ENCODE measurements around the gene MYLIP.

Gene MYLIP

GRCh38 chr6:16128759-16129622 lies at the start of gene MYLIP:
TSS of gene MYLIP (plus strand) at chr6:16129086. CDS start at chr6:16129323, 237 bp downstream.
- TF ChIP-seq EZH2phosphoT487 (IDR thresholded peaks at IDR 0.05; ENCODE audit: borderline replicate concordance) (no peak), CTCF (conservative IDR thresholded peaks at IDR 0.05; ENCODE audit: low read length) (peak; percentile 71)
- H3K27me3 ChIP-seq (ENCODE audit: insufficient read depth, low read length, poor library complexity, severe bottlenecking) = no peaks in the 10 kb centered on the region
- no peaks in the 10 kb centered on the region for H3K9me3 ChIP-seq (ENCODE audit: insufficient read depth, low read depth, low read length)
- no peaks in the 10 kb centered on the region for H3K9me2 ChIP-seq (replicated peaks; ENCODE audit: low read depth, low read length)
- H3K4me2 ChIP-seq (ENCODE audit: low read depth, low read length, poor library complexity, severe bottlenecking) = peak within 1 kb of the TSS; percentile 94
- peaks cover 45% of the 10 kb centered on the region for H4K20me1 ChIP-seq (ENCODE audit: insufficient read depth, low read length, poor library complexity, severe bottlenecking)
- 0 out of 2 replicates have a peak, but pooled peaks cover 5% of the 10 kb centered on the region for H3F3A ChIP-seq (ENCODE audit: low read depth)
- peak within 1 kb of the TSS; percentile 88 for H3K4me3 ChIP-seq (ENCODE audit: low read length, poor library complexity, severe bottlenecking)
- H3K4me1 ChIP-seq (ENCODE audit: insufficient read depth, low read length, poor library complexity, severe bottlenecking) = peaks cover 38% of the 10 kb centered on the region
- peaks cover 51% of the 10 kb centered on the region for H3K79me2 ChIP-seq (ENCODE audit: insufficient read depth, low read length)
- peak within 1 kb of the TSS; percentile 93 for H3K9ac ChIP-seq (ENCODE audit: low read depth, low read length, poor library complexity, severe bottlenecking)
- peak within 1 kb of the TSS; percentile 57 for H2AFZ ChIP-seq (ENCODE audit: low read length)
- H3K36me3 ChIP-seq (ENCODE audit: insufficient read depth, low read length) = no peaks in the 10 kb centered on the region

GRCh38 chr6:16079354-16079753 lies 49.5 kb upstream of the MYLIP start:
- H3K36me3 ChIP-seq (ENCODE audit: insufficient read depth, low read length) = no peaks in the 10 kb centered on the region
- H3K4me1 ChIP-seq (ENCODE audit: insufficient read depth, low read length, poor library complexity, severe bottlenecking) = no peaks in the 10 kb centered on the region
- H2AFZ ChIP-seq (ENCODE audit: low read length) = no peak overlapping the region
- H3K4me3 ChIP-seq (ENCODE audit: low read length, poor library complexity, severe bottlenecking) = no peak overlapping the region
- no peaks in the 10 kb centered on the region for H3F3A ChIP-seq (ENCODE audit: low read depth)
- no peak for TF ChIP-seq CTCF (conservative IDR thresholded peaks at IDR 0.05; ENCODE audit: low read length)
- TF ChIP-seq EZH2phosphoT487 (IDR thresholded peaks at IDR 0.05; ENCODE audit: borderline replicate concordance) = no peak
- no peaks in the 10 kb centered on the region for H3K27me3 ChIP-seq (ENCODE audit: insufficient read depth, low read length, poor library complexity, severe bottlenecking)
- H3K9me3 ChIP-seq (ENCODE audit: insufficient read depth, low read depth, low read length) = no peaks in the 10 kb centered on the region
- H3K9me2 ChIP-seq (replicated peaks; ENCODE audit: low read depth, low read length) = no peaks in the 10 kb centered on the region
- H4K20me1 ChIP-seq (ENCODE audit: insufficient read depth, low read length, poor library complexity, severe bottlenecking) = no peaks in the 10 kb centered on the region
- no peak overlapping the region for H3K9ac ChIP-seq (ENCODE audit: low read depth, low read length, poor library complexity, severe bottlenecking)
- no peaks in the 10 kb centered on the region for H3K79me2 ChIP-seq (ENCODE audit: insufficient read depth, low read length)
- no peak overlapping the region for H3K4me2 ChIP-seq (ENCODE audit: low read depth, low read length, poor library complexity, severe bottlenecking)

- no peak overlapping the region for H3K9ac ChIP-seq (ENCODE audit: low read depth, low read length, poor library complexity, severe bottlenecking)
- H3K36me3 ChIP-seq (ENCODE audit: insufficient read depth, low read length) = no peaks in the 10 kb centered on the region
- H3K79me2 ChIP-seq (ENCODE audit: insufficient read depth, low read length) = no peaks in the 10 kb centered on the region
- H3K4me2 ChIP-seq (ENCODE audit: low read depth, low read length, poor library complexity, severe bottlenecking) = no peak overlapping the region
- no peak overlapping the region for H2AFZ ChIP-seq (ENCODE audit: low read length)
- H3K9me2 ChIP-seq (replicated peaks; ENCODE audit: low read depth, low read length) = no peaks in the 10 kb centered on the region
- H4K20me1 ChIP-seq (ENCODE audit: insufficient read depth, low read length, poor library complexity, severe bottlenecking) = no peaks in the 10 kb centered on the region
- H3K4me3 ChIP-seq (ENCODE audit: low read length, poor library complexity, severe bottlenecking) = no peak overlapping the region
- no peaks in the 10 kb centered on the region for H3K27me3 ChIP-seq (ENCODE audit: insufficient read depth, low read length, poor library complexity, severe bottlenecking)
- TF ChIP-seq CTCF (conservative IDR thresholded peaks at IDR 0.05; ENCODE audit: low read length) = no peak
- no peak for TF ChIP-seq EZH2phosphoT487 (IDR thresholded peaks at IDR 0.05; ENCODE audit: borderline replicate concordance)
- no peaks in the 10 kb centered on the region for H3K9me3 ChIP-seq (ENCODE audit: insufficient read depth, low read depth, low read length)
- H3K4me1 ChIP-seq (ENCODE audit: insufficient read depth, low read length, poor library complexity, severe bottlenecking) = no peaks in the 10 kb centered on the region
- no peaks in the 10 kb centered on the region for H3F3A ChIP-seq (ENCODE audit: low read depth)
Observed at GRCh38 chr6:16080204-16080603, 48.7 kb upstream of the MYLIP start.

All from Loucy (cell line).